ENCODE measurements around the gene RSAD2. TPM values are rescaled to one million over a fixed set of nuclear protein-coding genes. Genes with fewer than 3 reads are reported as not detected.

Gene RSAD2
- total RNA-seq, 3 donors from 2014 or later = 8.9 to 35.0 (median 12.0) TPM

- Histone ChIP-seq H3K9me3 (no peaks in the 10 kb centered on the region), H3K4me3 (peak overlapping the region; percentile 54), H3K36me3 (ENCODE audit: low read depth) (no peaks in the 10 kb centered on the region), H3K4me1 (ENCODE audit: low read depth) (peaks cover 9% of the 10 kb centered on the region)
- DNase-seq (peak in 2 of 3 donors; percentile 61 to 63), ATAC-seq (peak; percentile 15)
- TF ChIP-seq, protein P1, sequence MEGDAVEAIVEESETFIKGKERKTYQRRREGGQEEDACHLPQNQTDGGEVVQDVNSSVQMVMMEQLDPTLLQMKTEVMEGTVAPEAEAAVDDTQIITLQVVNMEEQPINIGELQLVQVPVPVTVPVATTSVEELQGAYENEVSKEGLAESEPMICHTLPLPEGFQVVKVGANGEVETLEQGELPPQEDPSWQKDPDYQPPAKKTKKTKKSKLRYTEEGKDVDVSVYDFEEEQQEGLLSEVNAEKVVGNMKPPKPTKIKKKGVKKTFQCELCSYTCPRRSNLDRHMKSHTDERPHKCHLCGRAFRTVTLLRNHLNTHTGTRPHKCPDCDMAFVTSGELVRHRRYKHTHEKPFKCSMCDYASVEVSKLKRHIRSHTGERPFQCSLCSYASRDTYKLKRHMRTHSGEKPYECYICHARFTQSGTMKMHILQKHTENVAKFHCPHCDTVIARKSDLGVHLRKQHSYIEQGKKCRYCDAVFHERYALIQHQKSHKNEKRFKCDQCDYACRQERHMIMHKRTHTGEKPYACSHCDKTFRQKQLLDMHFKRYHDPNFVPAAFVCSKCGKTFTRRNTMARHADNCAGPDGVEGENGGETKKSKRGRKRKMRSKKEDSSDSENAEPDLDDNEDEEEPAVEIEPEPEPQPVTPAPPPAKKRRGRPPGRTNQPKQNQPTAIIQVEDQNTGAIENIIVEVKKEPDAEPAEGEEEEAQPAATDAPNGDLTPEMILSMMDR (IDR thresholded peaks at IDR 0.05) = no peak
- intact Hi-C loops (cut with DNase I, micrococcal nuclease) = no loop called here
These were observed 12.6 kb upstream of the RSAD2 start for GRCh38 chr2:6864923-6865345.

GRCh38 chr2:6865346-6866274, 12.0 kb upstream of the RSAD2 start, which contains the start of gene CMPK2:
CMPK2 (minus strand) TSS chr2:6865907; CDS start chr2:6865696, 211 bp downstream.
- intact Hi-C loops (cut with DNase I, micrococcal nuclease) = no loop called here
- Histone ChIP-seq H3K4me1 (ENCODE audit: low read depth) (peaks cover 9% of the 10 kb centered on the region), H3K36me3 (ENCODE audit: low read depth) (no peaks in the 10 kb centered on the region), H3K9me3 (no peaks in the 10 kb centered on the region), H3K4me3 (peak within 1 kb of the TSS; percentile 54)
- TF ChIP-seq, protein P1 (IDR thresholded peaks at IDR 0.05) = no peak
- ATAC-seq = peak; percentile 89
- peak; percentile 82 to 89 (median 87) for DNase-seq

DNA sequence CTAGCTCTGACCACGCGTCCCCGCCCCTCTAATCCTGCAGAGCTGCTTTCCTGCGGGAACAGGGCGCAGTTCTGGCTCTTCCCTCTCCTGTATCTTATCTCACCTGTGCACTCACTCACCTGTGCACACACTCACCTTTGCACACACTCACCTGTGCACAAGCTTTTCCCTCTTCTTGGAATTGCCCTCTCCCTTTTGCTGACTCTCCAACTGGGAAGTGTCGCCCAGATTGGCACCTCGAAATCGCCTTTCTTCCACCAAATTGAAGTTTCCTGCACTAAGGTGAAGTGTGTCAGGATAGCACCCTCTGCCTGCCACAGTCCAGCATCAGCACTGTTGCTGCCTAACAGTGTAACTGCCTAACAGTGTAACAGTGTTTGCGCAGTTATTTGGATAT, 11.3 kb upstream of the RSAD2 start:
- intact Hi-C loops (cut with DNase I, micrococcal nuclease) = no loop called here
- ATAC-seq (peak; percentile 72), DNase-seq (peak in 1 of 3 donors; percentile 50)
- H3K9me3 ChIP-seq = no peaks in the 10 kb centered on the region
- TF ChIP-seq, protein P1 (IDR thresholded peaks at IDR 0.05) = no peak
- peak overlapping the region; percentile 54 for H3K4me3 ChIP-seq
- no peaks in the 10 kb centered on the region for H3K36me3 ChIP-seq (ENCODE audit: low read depth)
- H3K4me1 ChIP-seq (ENCODE audit: low read depth) = peaks cover 9% of the 10 kb centered on the region

- Histone ChIP-seq H3K36me3 (ENCODE audit: low read depth) (no peaks in the 10 kb centered on the region), H3K4me3 (no peak overlapping the region), H3K4me1 (ENCODE audit: low read depth) (peaks cover 9% of the 10 kb centered on the region), H3K9me3 (no peaks in the 10 kb centered on the region)
- no peak for DNase-seq
- intact Hi-C loops (cut with DNase I, micrococcal nuclease) = no loop called here
- no peak for ATAC-seq
- TF ChIP-seq, protein P1 (IDR thresholded peaks at IDR 0.05) = no peak
These were observed 10.6 kb upstream of the RSAD2 start for GRCh38 chr2:6866982-6867381.

GRCh38 chr2:6872394-6872793, 5.2 kb upstream of the RSAD2 start:
- ATAC-seq (no peak), DNase-seq (no peak)
- no peak overlapping the region for H3K4me3 ChIP-seq
- H3K36me3 ChIP-seq (ENCODE audit: low read depth) = no peaks in the 10 kb centered on the region
- no peaks in the 10 kb centered on the region for H3K4me1 ChIP-seq (ENCODE audit: low read depth)
- H3K9me3 ChIP-seq = no peaks in the 10 kb centered on the region
- TF ChIP-seq, protein P1 (IDR thresholded peaks at IDR 0.05) = no peak
- intact Hi-C loops (cut with DNase I, micrococcal nuclease) = no loop called here
